Activated T-helper 1 cell treated with Interleukin-2 at 50 U/mL for 16 hours (primary cell): Measurements from ENCODE around the gene HRK.

Source experiments
- DNase-seq: peaks from one replicate; pipeline ENCODE4 v3.0.0-alpha.2; 2020; ENCODE audit warnings: low read depth

The HRK gene

DNA sequence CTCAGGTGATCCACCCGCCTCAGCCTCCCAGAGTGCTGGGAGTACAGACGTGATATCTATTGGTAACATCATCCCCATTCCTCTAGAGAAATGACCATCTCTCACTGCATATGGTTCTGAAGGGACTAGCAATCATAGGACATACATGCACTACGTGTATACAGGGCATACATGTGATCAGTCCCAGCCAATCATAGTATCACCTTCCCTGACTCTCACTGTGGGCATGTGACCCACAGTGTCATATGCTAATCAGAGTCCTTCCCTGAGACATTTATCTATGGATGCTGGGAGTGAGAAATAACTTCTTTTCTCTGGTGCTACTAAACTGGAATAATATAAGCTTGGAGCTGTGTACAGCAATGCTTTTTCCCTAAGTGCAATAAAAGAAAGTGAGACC lies 17.4 kb upstream of the HRK start:
- no peak for DNase-seq

DNA sequence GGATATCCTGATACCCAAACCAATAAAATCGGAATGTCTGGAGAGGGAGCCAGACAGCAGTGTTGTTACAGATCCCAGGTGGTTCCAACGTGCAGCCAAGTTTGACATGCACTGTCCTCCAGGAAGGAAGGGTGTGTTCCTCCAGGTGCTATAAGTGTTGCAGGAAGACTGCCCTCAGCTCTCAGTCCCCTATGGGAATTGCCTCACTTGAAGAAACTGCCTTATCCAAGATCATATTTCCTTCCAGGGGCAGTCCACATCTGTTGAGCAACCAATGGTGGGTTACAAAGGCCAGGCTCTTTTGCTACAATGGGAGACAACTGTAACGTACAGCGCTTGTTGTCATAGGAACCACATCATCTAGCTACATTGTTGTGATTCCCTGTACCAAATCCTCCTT lies 16.2 kb upstream of the HRK start:
- no peak for DNase-seq

DNA sequence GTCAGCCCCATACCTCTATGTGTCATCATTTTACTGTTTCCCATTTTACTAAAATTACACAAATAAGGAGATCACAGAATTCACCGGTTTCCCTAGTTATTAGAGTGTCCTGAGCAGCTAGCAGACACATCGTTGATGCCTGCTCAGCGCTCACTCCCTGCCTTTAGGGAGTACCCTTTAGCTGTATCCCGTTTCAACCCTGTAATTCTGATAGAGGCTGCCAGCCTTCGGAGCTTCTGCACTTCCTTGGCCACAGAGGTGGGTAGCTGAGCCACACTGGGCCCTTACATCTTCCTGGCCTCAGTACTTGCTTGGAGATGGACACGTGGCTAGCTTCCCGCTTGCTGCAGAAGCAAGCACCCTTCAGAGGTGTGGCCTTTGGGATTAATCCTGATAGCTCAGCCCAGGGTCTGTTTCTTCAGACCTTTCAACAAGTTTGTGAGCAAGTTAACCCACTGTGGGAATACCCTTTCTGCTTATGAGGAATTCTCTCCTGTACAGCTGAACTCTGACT lies 15.2 kb upstream of the HRK start:
- no peak for DNase-seq

DNA sequence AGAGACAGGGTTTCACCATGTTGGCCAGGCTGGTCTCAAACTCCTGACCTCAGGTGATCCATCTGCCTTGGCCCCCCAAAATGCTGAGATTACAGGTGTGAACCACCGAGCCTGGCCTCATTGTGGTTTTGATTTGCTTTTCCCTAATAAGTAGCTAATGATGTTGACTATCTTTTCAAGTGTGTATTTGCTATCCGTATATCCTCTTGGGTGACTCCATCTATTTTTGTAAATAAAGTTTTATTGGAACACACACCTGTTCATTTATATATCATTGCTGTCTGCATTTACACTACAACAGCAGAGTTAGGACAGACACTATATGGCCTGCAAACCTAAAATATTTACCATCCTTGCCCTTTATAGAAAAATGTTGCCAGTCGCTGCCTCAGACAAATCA lies 13.7 kb upstream of the HRK start:
- DNase-seq: no peak

DNA sequence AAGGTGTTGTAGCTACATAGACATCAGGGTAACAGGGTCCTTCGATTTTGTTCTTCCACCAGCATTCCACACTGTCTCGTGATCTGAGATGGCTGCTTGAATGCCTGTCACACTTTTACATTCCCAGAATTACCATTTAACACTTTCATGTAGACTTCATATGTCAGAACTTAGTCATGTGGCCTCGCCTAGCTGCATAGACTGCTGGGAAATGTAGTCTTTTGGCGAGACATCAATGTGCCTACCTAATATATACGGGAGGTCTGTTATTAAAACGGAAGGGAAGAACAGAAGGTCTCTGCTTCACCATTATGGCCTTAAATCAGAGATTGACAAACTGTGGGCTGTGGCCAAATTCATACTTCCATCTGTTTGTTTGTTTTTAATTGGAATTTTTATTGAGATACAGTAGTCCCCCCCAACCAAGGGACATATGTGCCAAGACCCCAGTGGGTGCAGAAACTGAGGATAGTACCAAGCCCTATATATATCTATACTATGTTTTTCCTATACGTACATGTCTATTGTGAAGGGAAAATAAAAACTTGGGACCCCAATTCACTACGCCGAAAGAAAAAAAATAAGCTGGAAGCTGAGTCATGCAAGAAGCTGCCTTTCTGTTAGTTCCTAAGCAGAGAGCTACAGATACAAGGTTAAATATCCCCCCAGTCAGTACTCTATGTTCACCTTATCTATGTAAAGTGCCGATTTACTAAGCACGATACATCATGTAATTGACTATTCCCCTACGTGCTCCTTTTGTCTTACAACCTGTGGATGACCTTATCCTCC lies 11.3 kb upstream of the HRK start:
- DNase-seq: no peak

DNA sequence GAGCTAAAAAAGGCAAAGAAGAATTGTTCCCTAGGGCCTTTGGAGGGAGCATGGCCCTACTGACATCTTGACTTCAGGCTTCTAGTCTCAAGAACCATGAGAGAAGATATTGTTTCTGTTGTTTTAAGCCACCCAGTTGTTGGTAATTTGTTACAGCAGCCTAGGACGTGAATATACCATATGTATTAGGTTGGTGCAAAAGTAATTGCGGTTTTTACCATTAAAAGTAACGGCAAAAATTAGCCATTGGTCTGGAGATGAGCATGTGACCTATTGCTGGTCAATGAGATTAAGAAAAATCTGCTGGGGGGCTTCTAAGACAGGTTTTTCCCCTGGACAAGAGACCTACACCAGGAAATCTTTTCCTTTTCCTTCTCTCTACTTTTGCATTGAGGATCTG lies 9.8 kb upstream of the HRK start:
- DNase-seq: no peak

DNA sequence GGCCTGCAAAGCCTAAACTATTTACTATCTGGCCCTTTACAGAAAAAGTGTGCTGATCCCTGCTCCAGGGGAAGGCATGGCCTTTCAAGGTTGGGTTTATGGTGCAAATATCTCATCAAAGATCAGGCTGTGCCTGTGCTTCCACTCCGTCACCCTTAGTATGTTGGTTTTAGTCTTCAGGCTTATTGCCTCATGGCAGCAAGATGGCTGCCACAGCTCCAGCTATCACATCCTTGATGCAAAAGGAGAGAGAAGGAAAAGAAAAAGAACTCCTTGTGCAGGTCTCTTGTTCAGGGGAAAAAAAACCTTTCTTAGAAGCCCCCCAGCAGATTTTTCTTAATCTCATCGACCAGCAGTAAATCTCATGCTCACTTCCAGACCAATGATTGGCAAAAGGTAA lies 9.1 kb upstream of the HRK start:
- DNase-seq: no peak

DNA sequence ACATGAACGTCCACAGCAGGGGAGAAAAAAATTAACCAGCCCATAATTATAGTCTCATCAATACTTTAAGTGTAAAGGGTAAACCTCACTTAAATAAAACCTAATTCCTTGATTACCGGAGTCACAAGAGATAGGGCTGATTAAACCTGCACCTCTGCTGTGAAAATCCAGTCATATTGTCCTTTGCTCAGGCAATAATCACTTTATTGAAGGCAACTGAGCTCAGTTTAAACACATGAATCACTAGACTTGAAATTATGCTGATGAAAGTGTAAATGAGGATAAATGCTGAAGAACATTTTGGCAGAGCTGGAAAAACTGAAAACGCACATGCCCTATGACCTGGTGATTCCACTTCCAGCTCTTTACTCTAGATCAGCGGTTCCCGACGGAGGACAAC lies 6.7 kb upstream of the HRK start:
- DNase-seq: no peak

DNA sequence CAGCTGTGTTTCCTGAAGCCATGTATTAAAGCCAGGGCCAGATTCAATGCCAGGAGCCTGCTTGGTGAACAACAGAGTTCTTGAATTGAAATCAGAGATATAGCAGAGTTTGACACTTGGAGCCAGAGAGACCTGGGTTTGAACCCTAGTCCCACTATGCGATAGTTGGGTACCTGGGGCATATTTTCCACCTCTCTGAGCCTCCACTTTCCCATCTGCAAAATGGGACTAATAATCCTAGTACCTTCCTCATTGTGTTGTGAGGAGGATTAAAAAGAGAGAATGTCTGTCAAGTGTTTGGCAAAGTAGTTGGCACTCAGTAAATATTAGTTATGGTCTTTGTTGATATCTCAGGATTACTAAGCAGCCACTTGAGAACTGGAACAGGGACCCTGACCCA lies 6.0 kb upstream of the HRK start:
- DNase-seq: no peak

DNA sequence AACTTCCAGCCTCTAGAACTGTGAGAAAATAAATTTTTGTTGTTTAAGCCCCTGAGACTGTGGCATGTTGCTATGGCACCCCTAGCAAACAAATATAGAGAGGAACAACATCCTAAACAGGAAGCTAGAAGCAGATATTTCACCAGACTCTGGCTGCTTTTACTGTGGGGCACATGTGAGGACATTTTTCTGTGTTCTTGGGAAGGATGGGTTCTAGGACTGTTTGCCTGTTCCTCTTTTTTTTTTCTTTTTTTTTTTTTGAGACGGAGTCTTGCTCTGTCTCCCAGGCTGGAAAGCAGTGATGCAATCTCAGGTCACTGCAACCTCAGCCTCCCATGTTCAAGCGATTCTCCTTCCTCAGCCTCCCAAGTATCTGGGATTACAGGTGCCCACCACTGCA lies 4.2 kb upstream of the HRK start:
- DNase-seq: no peak

DNA sequence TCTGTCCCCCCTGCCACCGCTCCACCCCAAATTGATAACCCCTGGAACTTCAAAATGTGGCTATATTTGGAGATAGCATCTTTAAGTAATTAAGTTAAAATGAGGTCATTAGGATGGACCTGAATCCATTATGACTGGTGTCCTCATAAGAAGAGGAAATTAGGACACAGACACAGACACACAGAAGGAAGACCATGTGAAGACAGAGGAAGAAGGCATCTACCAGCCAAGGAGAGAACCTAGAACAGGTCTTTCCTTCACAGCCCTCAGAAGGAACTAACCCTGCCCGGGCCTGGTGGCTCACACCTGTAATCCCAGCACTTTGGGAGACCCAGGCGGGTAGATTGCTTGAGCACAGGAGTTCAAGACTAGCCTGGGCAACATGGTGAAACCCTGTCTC lies 3.6 kb upstream of the HRK start:
- DNase-seq: no peak

DNA sequence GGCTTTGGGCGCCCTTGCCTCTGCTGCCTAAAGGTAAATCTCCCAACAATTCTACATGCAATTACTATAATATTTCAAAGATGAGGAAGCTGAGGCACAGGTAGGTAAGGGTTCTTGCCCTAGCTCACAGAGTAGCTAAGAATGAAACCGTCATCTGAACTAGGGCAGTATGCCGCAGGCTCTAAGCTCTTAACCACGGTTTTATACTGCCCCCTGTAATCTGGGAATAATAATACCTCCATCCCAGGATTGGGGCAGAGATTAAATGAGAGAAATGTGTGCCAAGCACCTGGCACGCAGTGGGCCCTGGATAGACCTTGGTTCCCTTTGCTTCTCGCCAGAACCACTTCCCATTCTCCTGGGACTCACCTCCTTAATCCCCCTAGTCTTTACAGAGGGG lies 1.5 kb upstream of the HRK start:
- DNase-seq: no peak

DNA sequence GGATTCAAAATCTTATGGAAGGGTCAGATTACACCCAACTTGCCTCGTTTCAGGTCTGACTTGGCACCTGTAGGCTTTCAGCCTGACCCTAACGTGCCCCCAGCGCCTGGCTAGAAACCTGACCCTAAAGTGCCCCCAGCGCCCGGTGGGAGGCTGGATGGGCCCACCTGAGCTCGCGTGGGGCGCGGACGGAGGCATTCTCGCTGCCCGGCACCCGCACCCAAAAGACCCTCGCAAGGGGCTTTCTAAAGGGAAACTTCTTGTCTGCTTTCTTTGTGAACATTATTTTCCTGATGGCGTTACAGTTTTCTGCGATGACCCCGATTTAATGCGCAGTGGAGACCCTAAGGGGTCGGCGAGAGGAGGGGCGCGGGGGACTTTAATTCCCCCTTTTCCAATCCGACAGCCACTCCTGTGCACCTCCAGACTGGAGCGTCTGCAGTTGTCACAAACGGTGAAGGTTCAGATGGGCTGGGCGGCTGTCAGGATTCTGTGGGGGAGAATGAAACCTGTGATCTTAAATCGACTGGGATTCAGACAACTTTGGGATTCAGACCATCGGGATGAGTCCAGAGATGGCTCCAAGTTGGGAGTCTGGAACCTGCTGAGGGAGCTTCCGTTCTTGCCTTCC lies 751 bp upstream of the HRK start:
- no peak for DNase-seq

DNA sequence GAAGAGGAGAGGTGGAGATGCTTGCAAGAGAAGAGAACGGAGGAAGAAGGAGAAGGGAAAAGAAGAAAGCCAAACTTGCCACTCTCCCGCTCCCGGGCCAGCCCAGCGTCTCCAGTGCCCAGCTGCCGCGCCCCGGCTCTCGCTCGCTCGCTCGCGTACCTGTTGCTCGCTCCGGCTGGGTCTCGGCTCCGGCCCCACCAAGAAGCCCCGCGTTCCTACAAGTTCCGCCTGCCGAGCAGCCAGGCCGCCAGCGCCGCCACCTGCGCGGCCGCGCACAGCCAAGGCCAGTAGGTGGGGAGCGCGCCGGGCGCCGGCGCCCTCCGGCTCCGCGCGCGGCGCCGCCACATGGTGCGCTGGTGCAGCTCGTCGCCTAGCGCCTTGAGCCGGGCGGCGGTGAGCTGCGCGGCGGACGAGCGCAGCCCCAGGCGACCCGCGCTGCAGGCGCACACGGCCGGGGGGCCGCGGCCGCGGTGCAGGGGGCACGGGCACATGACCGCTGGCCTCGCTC lies 370 bp downstream of the HRK start:
- peak; percentile 3 for DNase-seq

DNA sequence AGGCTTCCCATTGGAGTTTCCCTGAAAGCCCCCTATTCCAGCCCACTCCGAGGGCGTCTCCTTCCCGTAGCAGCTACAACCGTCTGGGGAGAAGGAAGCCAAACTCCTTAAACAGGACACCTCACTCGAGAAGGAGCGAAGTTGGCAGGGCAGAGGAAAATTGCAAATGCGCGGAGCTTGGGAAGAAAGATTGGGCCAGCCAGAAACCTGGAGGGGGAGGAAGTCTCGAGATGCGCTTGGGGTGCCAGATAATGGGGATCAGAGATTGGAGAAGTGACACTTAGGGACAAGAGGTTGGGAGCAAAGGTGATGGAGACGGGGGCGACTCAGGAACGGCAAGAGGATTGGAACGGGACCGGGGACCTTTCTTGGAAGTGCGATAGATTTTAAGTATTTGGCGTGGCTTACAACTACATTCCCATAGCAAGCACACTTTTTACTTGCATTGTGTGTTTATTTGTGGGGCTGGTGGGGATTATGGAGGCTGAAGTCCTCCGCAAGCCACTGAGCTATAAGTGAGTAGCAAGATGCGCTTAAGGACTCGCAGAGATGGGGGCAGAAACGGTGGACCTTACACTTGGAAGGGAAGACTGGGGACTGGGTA lies 926 bp downstream of the HRK start:
- no peak for DNase-seq

DNA sequence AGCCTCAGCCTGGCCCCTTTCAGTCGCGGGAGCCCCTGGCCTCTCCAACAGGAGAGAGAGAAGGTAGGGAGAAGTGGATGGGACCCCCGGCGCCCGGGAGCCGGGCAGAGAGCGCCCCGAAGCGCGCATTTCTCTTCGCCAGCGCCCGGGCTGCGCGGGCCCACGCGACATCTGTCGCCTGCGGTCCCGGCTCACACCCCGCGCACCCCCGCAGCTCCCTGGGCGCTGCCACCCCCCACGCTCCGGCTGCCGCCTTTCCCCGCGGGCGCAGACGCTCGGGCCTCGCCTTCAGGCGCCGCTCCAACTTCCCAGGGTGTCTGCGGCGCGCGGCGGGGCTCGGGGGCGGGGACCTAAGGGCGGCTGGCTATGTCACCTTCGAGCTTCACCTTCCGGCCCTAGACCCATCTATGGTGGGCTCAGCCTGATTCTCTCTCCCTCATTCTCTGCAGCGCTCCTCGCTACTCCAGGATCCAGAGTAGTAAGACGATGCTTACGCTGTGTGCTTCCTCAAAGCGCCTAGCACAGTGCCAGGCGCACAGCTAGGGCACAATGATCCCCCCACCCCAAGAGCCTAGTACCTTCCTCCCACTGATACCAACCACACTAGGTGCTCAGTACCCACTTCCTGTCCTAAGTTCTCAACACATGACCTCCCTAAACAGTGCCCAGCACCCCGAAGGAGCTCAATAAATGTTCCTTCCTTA lies 1.6 kb downstream of the HRK start:
- DNase-seq: no peak

DNA sequence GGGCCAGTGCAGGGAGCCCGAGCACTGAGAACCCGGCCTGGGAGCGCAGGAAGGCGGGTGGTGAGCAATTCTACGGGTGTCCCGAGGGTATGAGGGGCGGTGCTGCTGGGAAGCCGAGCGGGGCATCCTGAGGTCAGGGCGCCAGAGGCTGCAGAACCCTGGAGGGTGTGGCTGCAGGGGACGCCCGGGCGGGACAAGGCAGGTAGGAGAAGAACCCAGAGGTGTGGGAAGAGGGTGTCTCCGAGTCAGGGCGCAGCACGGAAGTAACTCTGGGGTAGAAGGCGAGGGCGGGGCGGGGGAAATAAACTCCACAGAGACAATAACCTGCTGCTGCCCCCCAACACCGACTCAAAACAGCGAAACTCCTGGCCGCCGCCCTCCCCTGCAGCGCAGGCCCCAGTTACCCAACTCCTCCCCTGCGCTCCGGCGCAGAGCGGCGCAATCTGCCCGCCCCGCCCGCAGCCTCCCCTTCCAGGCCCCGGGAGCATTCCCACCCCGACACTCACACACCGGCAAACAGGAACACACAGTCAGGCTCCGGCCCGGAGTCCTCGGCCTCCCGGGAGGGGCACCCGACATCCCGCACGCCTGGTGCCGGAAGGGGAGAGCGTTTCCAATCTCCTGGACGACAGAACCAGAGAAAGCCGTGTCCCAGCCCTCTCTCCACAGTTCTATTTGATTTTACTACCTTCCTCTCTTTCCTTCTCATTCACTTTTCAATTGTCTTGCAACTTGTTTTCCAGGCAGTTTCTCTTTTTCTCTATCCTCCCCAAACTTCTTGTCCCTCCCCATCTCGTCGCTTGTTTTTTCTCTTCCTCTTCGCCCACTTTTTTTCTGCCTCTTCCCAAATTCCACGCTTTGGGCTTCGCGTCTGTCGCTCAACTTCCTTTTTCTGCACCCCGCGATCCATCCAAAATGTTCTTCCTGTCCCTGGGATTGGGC lies 2.4 kb downstream of the HRK start:
- DNase-seq: no peak

DNA sequence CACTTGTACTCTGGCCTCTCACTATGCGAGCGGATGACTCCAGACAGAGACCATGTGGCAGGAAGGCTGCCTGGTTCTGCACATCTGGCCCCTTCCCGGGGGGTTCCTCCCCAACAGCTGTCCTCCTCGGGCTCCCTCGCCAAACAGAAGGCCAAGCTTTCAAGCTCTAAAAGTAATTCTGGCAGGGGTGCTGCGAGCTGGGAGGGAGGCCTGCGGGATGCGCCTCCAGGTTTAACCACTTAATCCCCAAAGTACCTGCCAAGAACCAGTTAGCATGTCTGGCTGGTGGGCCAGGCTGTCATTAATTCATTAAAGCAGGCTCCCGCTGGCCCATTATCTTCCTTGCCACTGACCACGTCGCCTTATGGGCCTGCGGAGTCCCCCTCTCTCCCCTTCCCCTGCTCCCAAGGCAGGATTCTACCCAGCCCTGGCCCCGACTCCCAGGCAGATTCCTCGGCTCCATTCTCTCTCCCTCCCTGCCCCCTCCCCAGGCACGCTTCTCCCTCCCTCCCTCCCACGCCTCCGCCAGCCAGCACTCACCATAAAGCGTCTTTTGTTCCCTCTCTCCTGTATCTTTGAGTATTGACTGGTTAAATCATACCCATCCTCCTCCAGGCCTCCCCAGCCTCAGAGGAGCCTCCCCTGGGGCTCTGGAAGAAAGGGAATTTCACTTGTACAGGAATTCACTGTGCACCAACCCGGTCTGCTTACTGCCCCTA lies 4.9 kb downstream of the HRK start:
- no peak for DNase-seq

DNA sequence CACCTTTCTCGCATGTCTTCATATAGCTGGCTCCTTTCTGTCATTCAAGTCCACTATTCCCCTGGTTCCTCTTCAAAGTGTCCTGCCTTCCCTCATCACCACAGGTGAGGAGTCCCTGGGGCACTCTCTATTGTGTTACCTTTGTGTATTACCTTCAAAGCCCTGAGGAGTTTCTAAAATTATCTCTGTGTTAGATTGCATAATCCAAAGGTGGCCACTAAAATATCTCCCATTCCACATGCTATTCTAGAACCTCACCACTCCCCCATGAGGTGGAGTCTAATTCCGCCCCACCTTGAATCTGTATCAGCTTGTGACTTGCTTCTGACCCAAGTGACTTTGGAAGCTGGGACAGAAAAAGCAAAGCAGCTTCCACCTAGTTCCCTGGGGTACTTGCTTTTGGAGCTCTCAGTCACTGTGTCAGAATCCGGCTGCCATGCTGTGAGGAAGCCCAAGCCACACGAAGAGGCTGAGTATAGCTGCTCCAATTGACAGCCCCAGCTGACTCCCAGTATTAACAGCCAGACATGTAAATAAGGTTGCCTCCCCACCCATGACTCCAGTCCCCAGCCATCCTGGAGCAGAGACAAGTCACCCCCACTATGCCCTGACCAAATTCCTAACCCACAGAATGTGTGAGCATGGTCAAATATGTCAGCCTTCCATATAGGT lies 6.8 kb downstream of the HRK start:
- no peak for DNase-seq

DNA sequence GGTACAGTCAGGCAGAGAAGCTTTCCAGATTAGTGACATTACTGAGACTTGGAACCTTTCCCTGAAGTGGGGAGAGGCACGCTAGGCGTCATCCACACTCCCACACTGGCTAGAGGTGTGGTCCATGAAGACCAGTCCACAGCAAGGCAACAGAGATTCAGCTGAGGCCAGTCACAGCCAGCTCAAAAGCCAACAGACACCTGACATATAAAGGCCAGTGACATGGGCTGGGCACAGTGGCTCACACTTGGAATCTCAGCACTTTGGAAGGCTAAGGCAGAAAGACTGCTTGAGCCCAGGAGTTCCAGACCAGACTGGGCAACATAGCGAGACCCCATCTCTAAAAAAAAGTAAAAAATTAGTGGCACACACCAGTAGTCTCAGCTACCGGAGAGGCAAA lies 10.9 kb downstream of the HRK start:
- no peak for DNase-seq
